GM21529 (cell line): ENCODE results near the gene PYGM.
A peak's percentile ranks its signal among the peaks of the same experiment; 100 is the strongest.

ENCODE experiments used
- ATAC-seq: cut with Tn5 transposase; IDR thresholded peaks from one replicate; pipeline ENCODE4 v1.9.1; 2021; ENCODE audit not compliant: unreplicated experiment

The PYGM gene

GRCh38 chr11:64741375-64742086 lies 18.2 kb downstream of the PYGM start:
- no peak for ATAC-seq

GRCh38 chr11:64739871-64740270 lies 19.9 kb downstream of the PYGM start:
- no peak for ATAC-seq

GRCh38 chr11:64736654-64737053 lies 23.1 kb downstream of the PYGM start:
- no peak for ATAC-seq

- ATAC-seq: no peak
Observed at GRCh38 chr11:64735725-64736259, 24.0 kb downstream of the PYGM start.

GRCh38 chr11:64734811-64735724 lies 24.7 kb downstream of the PYGM start:
- ATAC-seq: no peak

- ATAC-seq: no peak
Observed at GRCh38 chr11:64731601-64732000, 28.2 kb downstream of the PYGM start.

GRCh38 chr11:64729851-64730382 lies 29.9 kb downstream of the PYGM start:
- ATAC-seq: no peak

GRCh38 chr11:64728757-64729365 lies 30.9 kb downstream of the PYGM start:
- no peak for ATAC-seq

- no peak for ATAC-seq
Observed at GRCh38 chr11:64726867-64727530, 32.8 kb downstream of the PYGM start.

- no peak for ATAC-seq
Observed at GRCh38 chr11:64726211-64726641, 33.5 kb downstream of the PYGM start.

GRCh38 chr11:64724863-64725532 lies 34.8 kb downstream of the PYGM start:
- no peak for ATAC-seq

- no peak for ATAC-seq
Observed at GRCh38 chr11:64723907-64724862, 35.6 kb downstream of the PYGM start.

GRCh38 chr11:64723117-64723906 lies 36.5 kb downstream of the PYGM start, which contains the start of gene NRXN2:
TSS of gene NRXN2 (minus strand) at chr11:64723197. CDS start at chr11:64713699, 9,498 bp downstream.
- peak; percentile 90 for ATAC-seq

- ATAC-seq: no peak
Observed at GRCh38 chr11:64722141-64723065, 37.4 kb downstream of the PYGM start.

GRCh38 chr11:64721359-64721699 lies 38.4 kb downstream of the PYGM start:
- no peak for ATAC-seq

- no peak for ATAC-seq
Observed at GRCh38 chr11:64720640-64721358, 39.0 kb downstream of the PYGM start.
